NCI-H1092 treated with DMSO at 0.1 percent for 48 hours (cell line): ENCODE data around the gene GPR150.

Experiments used
- DNase-seq: peaks from one replicate; lab custom pipeline; 2025; lab: John Stamatoyannopoulos, UW

The GPR150 gene

GRCh38 chr5:95620030-95620869 is at the start of gene GPR150:
TSS of gene GPR150 (plus strand) at chr5:95620087. CDS start at chr5:95620276, 189 bp downstream.
- peak; percentile 47 for DNase-seq

DNA sequence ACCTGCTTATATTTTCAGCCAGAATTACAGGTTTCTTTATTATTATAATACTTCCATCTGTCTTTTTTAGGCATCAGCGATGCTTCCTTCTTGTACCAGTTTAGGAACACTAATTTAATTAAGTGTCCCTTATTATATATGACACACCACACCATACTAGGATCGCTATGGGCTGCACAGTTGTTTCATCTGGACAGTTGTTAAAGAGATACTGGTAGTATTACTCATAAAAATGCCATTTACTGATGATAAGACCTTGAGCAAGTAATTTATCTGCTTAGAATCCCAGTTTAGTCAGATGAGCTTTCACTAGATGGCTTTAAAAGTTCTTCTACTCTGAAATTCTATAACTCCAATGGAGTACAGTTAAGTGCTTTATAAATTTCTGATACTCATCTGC is 47.9 kb upstream of the GPR150 start:
- no peak for DNase-seq

- DNase-seq, result no peak
Measured at GRCh38 chr5:95581576-95581975, 38.3 kb upstream of the GPR150 start.

DNA sequence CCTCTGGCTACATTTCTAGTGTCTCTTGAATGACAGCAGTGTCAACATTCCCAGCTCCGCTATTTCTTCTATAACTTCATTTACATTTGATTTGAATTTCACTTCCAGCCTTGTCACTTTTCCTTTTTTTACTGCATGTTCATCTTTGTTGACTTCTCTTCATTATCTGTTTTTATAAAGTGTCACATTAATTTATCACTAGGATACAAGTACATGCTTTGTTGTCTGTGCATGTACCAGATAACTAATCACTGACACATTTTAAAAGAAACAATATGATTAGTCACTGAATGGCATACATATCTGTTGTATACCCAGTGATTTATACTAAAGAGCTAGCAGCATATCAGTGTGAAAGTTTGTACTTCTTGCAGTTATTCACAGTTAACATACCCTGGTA is 35.9 kb upstream of the GPR150 start:
- DNase-seq, result no peak

DNA sequence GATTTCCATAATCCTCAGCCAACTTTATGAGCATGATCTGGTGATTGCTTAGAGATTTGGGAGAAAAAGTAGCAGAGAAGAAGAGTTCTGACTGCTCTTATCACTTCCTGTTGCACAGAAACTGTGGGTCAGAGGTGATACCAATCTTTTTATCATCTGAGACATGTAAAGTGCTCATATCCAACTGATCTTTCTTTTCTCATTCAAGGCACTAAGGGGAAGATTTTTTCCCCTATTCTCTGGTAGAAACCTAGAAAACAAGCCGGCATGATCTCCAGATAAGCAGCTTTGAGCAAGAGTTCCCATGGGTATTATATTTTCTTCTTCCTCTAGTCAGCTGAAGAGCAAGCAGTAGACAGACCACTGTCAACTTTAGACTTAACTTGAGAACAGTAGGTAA is 29.0 kb upstream of the GPR150 start:
- DNase-seq, result no peak

DNA sequence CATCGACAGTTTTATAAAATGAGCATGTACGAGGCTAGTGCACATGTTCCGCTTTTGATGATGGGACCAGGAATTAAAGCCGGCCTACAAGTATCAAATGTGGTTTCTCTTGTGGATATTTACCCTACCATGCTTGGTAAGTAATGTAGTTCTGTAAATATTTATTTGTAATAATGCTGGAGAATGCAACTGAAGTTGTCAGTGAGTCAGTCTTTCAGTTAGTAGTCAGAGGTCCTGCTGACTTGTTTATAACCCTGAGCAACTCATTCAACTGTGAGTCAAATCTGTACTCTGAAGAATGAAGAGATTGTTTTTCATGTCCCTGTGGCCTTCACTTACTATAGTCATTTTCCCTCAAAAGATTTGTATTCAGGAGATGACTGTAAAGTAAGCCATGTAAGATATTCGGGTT is 28.4 kb upstream of the GPR150 start:
- no peak for DNase-seq

GRCh38 chr5:95595289-95595931 is 24.5 kb upstream of the GPR150 start:
- DNase-seq, result no peak

GRCh38 chr5:95599252-95599651 is 20.6 kb upstream of the GPR150 start:
- DNase-seq, result no peak

- DNase-seq, result no peak
Measured at GRCh38 chr5:95600557-95600956, 19.3 kb upstream of the GPR150 start.

DNA sequence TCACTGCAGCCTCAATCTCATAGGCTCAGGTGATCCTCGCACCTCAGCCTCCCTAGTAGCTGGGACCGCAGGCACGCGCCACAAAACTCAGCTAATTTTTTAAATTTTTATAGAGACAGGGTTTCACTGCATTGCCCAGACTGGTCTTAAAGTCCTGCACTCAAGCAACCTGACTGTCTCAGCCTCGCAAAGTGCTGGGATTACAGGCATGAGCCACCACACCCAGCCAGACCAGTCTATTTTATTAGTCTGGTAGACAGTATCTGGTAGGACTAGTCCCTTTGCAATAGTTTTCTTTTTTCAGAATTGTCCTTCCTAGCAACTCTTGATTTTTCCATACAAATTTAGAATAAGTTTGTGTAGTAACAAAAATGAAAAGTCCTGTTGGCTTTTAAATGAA is 14.1 kb upstream of the GPR150 start:
- DNase-seq, result no peak

- DNase-seq, result no peak
Measured at GRCh38 chr5:95606419-95606818, 13.5 kb upstream of the GPR150 start.

DNA sequence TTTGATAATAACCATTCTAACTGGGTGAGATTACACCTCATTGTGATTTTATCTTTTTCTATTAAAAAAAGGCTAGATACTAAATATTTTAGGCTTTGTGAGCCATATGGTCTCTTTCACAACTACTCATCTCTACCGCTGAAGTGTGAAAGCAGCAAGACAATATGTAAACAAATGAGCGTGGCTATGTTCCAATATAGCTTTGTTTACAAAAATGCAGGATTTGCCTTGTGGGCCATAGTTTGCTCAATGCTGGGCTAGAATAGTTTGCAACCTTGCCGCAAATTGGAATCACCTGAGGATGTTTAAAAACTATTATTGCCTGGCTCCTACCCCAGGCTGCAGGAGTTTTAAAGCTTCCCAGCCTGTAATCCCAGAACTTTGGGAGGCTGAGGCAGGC is 10.2 kb upstream of the GPR150 start:
- DNase-seq, result no peak

- no peak for DNase-seq
Measured at GRCh38 chr5:95610546-95610945, 9.3 kb upstream of the GPR150 start.

DNA sequence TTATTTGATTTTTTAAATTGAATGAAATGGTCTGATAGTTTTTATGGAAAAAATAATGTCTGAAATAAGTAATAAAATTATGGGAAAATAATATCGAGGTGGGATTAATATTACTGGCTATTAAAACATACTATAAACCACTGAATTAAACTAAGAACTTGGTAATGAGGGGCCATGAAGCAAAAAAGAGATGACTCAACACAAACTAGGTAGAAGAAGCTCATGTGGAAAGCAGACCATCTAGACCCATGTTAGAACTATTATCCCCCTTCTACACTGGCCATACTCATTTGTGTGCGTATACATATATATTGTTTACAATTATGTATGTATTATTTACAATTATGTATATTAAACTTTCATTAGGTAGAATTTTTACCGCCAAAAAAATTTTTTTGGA is 8.5 kb upstream of the GPR150 start:
- DNase-seq, result no peak

GRCh38 chr5:95613514-95613913 is 6.4 kb upstream of the GPR150 start:
- DNase-seq, result no peak

- no peak for DNase-seq
Measured at GRCh38 chr5:95615164-95615467, 4.8 kb upstream of the GPR150 start.

- DNase-seq, result no peak
Measured at GRCh38 chr5:95617057-95617456, 2.8 kb upstream of the GPR150 start.

DNA sequence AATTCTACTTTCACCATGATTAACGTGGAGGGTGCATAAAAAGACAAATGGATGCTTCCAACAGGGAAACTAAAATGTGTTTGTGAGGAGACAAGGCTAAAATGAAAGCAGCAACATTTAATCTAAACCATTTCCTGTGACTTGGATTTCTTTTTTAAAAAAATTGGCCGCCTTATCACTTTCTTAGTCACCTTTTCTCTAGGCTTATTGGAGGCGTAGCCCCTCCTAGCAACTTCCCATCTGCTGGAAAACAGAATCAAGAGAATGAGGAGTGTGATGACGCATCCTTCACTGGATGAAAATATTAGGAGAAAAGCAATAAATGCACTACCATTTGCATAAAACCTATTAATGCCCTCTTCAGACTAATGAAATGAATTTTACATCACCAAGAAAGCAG is 791 bp upstream of the GPR150 start:
- DNase-seq, result no peak

DNA sequence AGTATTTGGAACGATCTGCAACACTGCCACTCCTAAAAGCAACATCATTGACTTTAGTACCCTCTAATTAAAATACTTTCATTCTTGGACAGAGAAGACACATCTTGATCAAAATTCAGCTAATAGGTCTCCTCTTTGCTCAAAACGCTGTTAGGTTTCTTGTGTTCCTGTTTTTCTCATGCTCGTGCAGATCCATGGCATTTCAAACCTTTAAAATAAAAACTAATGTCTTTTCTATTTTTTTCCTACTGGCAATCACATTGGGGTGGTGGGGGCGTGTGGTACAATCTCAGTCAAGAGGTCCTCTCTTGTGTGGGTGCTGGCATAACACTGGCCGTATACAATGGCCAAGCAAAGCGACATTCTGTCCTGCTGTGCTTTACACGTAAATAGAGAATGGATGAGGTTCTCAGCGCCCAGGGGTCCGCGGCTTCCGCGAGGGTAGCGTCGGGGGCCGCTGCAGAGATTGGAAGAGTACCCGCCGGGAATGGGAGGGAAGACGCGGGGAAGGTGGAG is 315 bp upstream of the GPR150 start:
- no peak for DNase-seq

DNA sequence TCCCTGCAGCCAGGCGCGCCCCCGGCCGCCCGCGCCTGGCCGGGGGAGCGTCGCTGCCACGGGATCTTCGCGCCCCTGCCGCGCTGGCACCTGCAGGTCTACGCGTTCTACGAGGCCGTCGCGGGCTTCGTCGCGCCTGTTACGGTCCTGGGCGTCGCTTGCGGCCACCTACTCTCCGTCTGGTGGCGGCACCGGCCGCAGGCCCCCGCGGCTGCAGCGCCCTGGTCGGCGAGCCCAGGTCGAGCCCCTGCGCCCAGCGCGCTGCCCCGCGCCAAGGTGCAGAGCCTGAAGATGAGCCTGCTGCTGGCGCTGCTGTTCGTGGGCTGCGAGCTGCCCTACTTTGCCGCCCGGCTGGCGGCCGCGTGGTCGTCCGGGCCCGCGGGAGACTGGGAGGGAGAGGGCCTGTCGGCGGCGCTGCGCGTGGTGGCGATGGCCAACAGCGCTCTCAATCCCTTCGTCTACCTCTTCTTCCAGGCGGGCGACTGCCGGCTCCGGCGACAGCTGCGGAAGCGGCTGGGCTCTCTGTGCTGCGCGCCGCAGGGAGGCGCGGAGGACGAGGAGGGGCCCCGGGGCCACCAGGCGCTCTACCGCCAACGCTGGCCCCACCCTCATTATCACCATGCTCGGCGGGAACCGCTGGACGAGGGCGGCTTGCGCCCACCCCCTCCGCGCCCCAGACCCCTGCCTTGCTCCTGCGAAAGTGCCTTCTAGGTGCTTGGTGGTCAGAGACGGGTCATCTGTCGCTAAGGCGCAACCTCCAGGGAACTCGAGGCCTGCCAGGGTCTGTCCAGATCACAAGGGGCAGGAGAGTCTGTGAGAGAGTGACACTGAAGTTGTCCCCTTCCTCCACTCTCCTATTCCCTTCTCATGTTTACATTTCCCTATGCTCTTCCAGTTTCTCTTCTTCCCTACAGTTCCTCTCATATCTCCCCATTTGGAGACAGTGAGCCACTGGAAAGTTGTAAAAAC is 1.3 kb downstream of the GPR150 start:
- peak; percentile 54 for DNase-seq

GRCh38 chr5:95621839-95622629 is 2.1 kb downstream of the GPR150 start:
- DNase-seq, result peak; percentile 0

GRCh38 chr5:95623706-95624105 is 3.8 kb downstream of the GPR150 start:
- no peak for DNase-seq
